ENCODE results near the gene RERGL.

- TF ChIP-seq POLR2A (IDR thresholded peaks at IDR 0.05): no peak
- no peak for TF ChIP-seq POLR2AphosphoS5 (IDR thresholded peaks at IDR 0.05)
- TF ChIP-seq CTCF (IDR thresholded peaks at IDR 0.05): no peak
Observed at GRCh38 chr12:18135509-18135908, 45.5 kb upstream of the RERGL start.
